Ovary (tissue), 3 donors: ENCODE data around the gene FAM180A.

ENCODE experiments used
- CTCF ChIP-seq, 3 donors: fragments of 450-650 bp in 2 of 3; fragments of 200-600 bp in 1 of 3; IDR thresholded peaks; one replicate each; pipeline versions ENCODE4 v1.5.1 to v1.8.0; 2016 to 2022; ENCODE audit warnings: antibody characterized with exemption in 3 of 3, mild to moderate bottlenecking in 1 of 3
- EP300 ChIP-seq: sonication (generic); formaldehyde crosslinking; IDR thresholded peaks from one replicate; pipeline ENCODE4 v1.6.1; 2017; ENCODE audit warnings: antibody characterized with exemption
- POLR2A ChIP-seq: fragments of 450-650 bp; IDR thresholded peaks from one replicate; pipeline ENCODE4 v1.6.1; 2017; ENCODE audit warnings: antibody characterized with exemption, mild to moderate bottlenecking, moderate library complexity
- donor health status: DM: no; HTN: no; CAD: no.

GRCh38 chr7:135712796-135713195, 35.8 kb downstream of the FAM180A start:
- TF ChIP-seq CTCF (IDR thresholded peaks at IDR 0.05) (no peak), POLR2A (no peak), EP300 (no peak)
